Osteoblast (primary cell): ENCODE data around the gene LRRC1. TPM values are rescaled to one million over a fixed set of nuclear protein-coding genes. Genes with fewer than 3 reads are reported as not detected.

Source experiments
- DNase-seq: peaks from one replicate; pipeline ENCODE4 v3.0.0; 2011; ENCODE audit warnings: low spot score, mixed read lengths; ENCODE audit not compliant: insufficient read length; ENCODE audit errors: missing footprints
- H2AFZ ChIP-seq: 2 replicates; pipeline ENCODE4 v1.6.0; 2011; ENCODE audit warnings: mild to moderate bottlenecking, low read length
- H3K27ac ChIP-seq: 2 replicates; pipeline ENCODE4 v1.5.1; 2011; ENCODE audit warnings: mild to moderate bottlenecking, low read depth, low read length, moderate library complexity
- H3K27me3 ChIP-seq: 2 replicates; pipeline ENCODE4 v1.6.0; 2012; ENCODE audit warnings: mild to moderate bottlenecking, control low read depth, inconsistent platforms, low read length, moderate library complexity; ENCODE audit not compliant: insufficient read depth
- H3K36me3 ChIP-seq: 2 replicates; pipeline ENCODE4 v1.5.1; 2011; ENCODE audit warnings: mild to moderate bottlenecking, low read length, control low read depth, moderate library complexity; ENCODE audit not compliant: insufficient read depth
- H3K4me1 ChIP-seq: 2 replicates; pipeline ENCODE4 v1.5.1; 2011; ENCODE audit warnings: mild to moderate bottlenecking, low read length, control low read depth, moderate library complexity; ENCODE audit not compliant: insufficient read depth
- H3K4me2 ChIP-seq: 2 replicates; pipeline ENCODE4 v1.6.0; 2011; ENCODE audit warnings: mild to moderate bottlenecking, low read length; ENCODE audit not compliant: insufficient read depth
- H3K4me3 ChIP-seq: fragments of 200-600 bp; sonication (generic); 3 replicates; pipeline ENCODE4 v1.5.1; 2012; ENCODE audit warnings: mild to moderate bottlenecking, low read length, inconsistent platforms; ENCODE audit not compliant: insufficient read depth
- H3K79me2 ChIP-seq: 2 replicates; pipeline ENCODE4 v1.6.0; 2012; ENCODE audit warnings: mild to moderate bottlenecking, low read length, control low read depth, inconsistent platforms; ENCODE audit not compliant: insufficient read depth
- H3K9me3 ChIP-seq: 2 replicates; pipeline ENCODE4 v1.5.1; 2011; ENCODE audit warnings: low read depth, low read length, control low read depth
- H4K20me1 ChIP-seq: 2 replicates; pipeline ENCODE4 v1.6.0; 2012; ENCODE audit warnings: mild to moderate bottlenecking, low read length, control low read depth; ENCODE audit not compliant: insufficient read depth
- CTCF ChIP-seq: IDR thresholded peaks from 2 replicates; pipeline ENCODE4 v1.5.1; 2011; ENCODE audit warnings: mild to moderate bottlenecking, low read depth, low read length, moderate library complexity; ENCODE audit errors: extremely low read depth
- total RNA-seq: library from RNA; depleted of rRNA; stranded (reverse); fragments of >200 nt; gene quantifications from 2 replicates; pipeline ENCODE4 v1.2.3, GENCODE V29; 2012

The LRRC1 gene
- total RNA-seq, 1 donor = 7.2 TPM

- DNase-seq = no peak
- Histone ChIP-seq H3K36me3 (no peaks in the 10 kb centered on the region), H3K27ac (no peak overlapping the region), H3K79me2 (no peaks in the 10 kb centered on the region), H3K4me3 (no peak overlapping the region), H2AFZ (no peak overlapping the region), H3K27me3 (no peaks in the 10 kb centered on the region), H3K4me2 (no peak overlapping the region), H4K20me1 (no peaks in the 10 kb centered on the region), H3K4me1 (peaks cover 7% of the 10 kb centered on the region), H3K9me3 (no peaks in the 10 kb centered on the region)
- TF ChIP-seq CTCF = no peak
Observed at GRCh38 chr6:53888931-53889330, 94.1 kb downstream of the LRRC1 start.

- no peaks in the 10 kb centered on the region for H3K36me3 ChIP-seq
- H3K27ac ChIP-seq = no peak overlapping the region
- no peak overlapping the region for H3K4me3 ChIP-seq
- no peak for DNase-seq
- H3K27me3 ChIP-seq = no peaks in the 10 kb centered on the region
- H3K9me3 ChIP-seq = no peaks in the 10 kb centered on the region
- no peaks in the 10 kb centered on the region for H3K79me2 ChIP-seq
- H3K4me2 ChIP-seq = no peak overlapping the region
- H3K4me1 ChIP-seq = peaks cover 7% of the 10 kb centered on the region
- no peak overlapping the region for H2AFZ ChIP-seq
- TF ChIP-seq CTCF = no peak
- no peaks in the 10 kb centered on the region for H4K20me1 ChIP-seq
Observed at GRCh38 chr6:53889365-53889764, 94.6 kb downstream of the LRRC1 start.

- Histone ChIP-seq H3K4me1 (peaks cover 11% of the 10 kb centered on the region), H4K20me1 (no peaks in the 10 kb centered on the region)
- TF ChIP-seq CTCF = no peak
Observed at GRCh38 chr6:53892707-53893106, 97.9 kb downstream of the LRRC1 start.

GRCh38 chr6:53894091-53894490 lies 99.3 kb downstream of the LRRC1 start:
- DNase-seq = no peak

More at GRCh38 chr6:53892707-53893106, 97.9 kb downstream of the LRRC1 start:
- DNase-seq = no peak
- Histone ChIP-seq H3K4me3 (no peak overlapping the region), H3K36me3 (no peaks in the 10 kb centered on the region), H3K9me3 (no peaks in the 10 kb centered on the region), H3K79me2 (no peaks in the 10 kb centered on the region), H3K4me2 (no peak overlapping the region), H3K27me3 (no peaks in the 10 kb centered on the region), H3K27ac (no peak overlapping the region), H2AFZ (no peak overlapping the region)

More at GRCh38 chr6:53894091-53894490, 99.3 kb downstream of the LRRC1 start:
- Histone ChIP-seq H2AFZ (no peak overlapping the region), H3K4me1 (peaks cover 7% of the 10 kb centered on the region), H3K4me3 (no peak overlapping the region), H3K9me3 (no peaks in the 10 kb centered on the region), H3K27me3 (no peaks in the 10 kb centered on the region), H3K36me3 (no peaks in the 10 kb centered on the region), H3K27ac (no peak overlapping the region), H3K79me2 (no peaks in the 10 kb centered on the region), H4K20me1 (no peaks in the 10 kb centered on the region), H3K4me2 (no peak overlapping the region)
- no peak for TF ChIP-seq CTCF
